GM19468 (cell line): ENCODE results near the gene MTA1.

ENCODE experiments used
- ATAC-seq: cut with Tn5 transposase; IDR thresholded peaks from one replicate; pipeline ENCODE4 v1.9.1; 2021; ENCODE audit warnings: mild to moderate bottlenecking, moderate library complexity, moderate number of reproducible peaks; ENCODE audit not compliant: unreplicated experiment; ENCODE audit errors: extremely low read depth

MTA1 gene

GRCh38 chr14:105400016-105400415, 19.6 kb upstream of the MTA1 start:
- ATAC-seq = no peak

GRCh38 chr14:105401699-105402098, 17.9 kb upstream of the MTA1 start:
- no peak for ATAC-seq

GRCh38 chr14:105408592-105408991, 11.0 kb upstream of the MTA1 start:
- no peak for ATAC-seq

GRCh38 chr14:105409364-105409763, 10.3 kb upstream of the MTA1 start:
- no peak for ATAC-seq

GRCh38 chr14:105410642-105411016, 9.0 kb upstream of the MTA1 start:
- no peak for ATAC-seq

- ATAC-seq = no peak
Observed at GRCh38 chr14:105411017-105411941, 8.3 kb upstream of the MTA1 start.

GRCh38 chr14:105411985-105412770, 7.4 kb upstream of the MTA1 start:
- ATAC-seq = no peak

GRCh38 chr14:105412771-105413543, 6.7 kb upstream of the MTA1 start:
- no peak for ATAC-seq

GRCh38 chr14:105413544-105413886, 6.1 kb upstream of the MTA1 start:
- no peak for ATAC-seq

- no peak for ATAC-seq
Observed at GRCh38 chr14:105414456-105415371, 4.9 kb upstream of the MTA1 start.

- ATAC-seq = no peak
Observed at GRCh38 chr14:105415481-105416428, 3.9 kb upstream of the MTA1 start.

GRCh38 chr14:105416671-105417070, 3.0 kb upstream of the MTA1 start:
- ATAC-seq = no peak

GRCh38 chr14:105417690-105418121, 1.9 kb upstream of the MTA1 start:
- no peak for ATAC-seq

GRCh38 chr14:105418269-105419194, 1.1 kb upstream of the MTA1 start:
- no peak for ATAC-seq

GRCh38 chr14:105420101-105420973, 710 bp downstream of the MTA1 start:
- ATAC-seq = no peak

- ATAC-seq = no peak
Observed at GRCh38 chr14:105420974-105421674, 1.5 kb downstream of the MTA1 start.
